ENCODE data around the gene SCYGR8. TPM values are rescaled to one million over a fixed set of nuclear protein-coding genes. Genes with fewer than 3 reads are reported as not detected.

Gene SCYGR8
- total and polyA plus RNA-seq, 2 of the 8 experiments (the other 6 are each of a cell fraction or from before 2014, with no cell fraction given), result not detected

Small RNA genes lying within 50 kb of the gene (small RNA-seq; reads per million reads assigned to genes)
- gene RNA5SP121 (ENCODE audit: insufficient read depth), result not detected
- gene SNRPGP8 (ENCODE audit: insufficient read depth), result not detected

Other genes with a start within 250 kb of the SCYGR8 start
- gene SCYGR2, start 147.0 kb upstream of the SCYGR8 start, total RNA-seq (2021; fragmentation: NEBNext Ultra II Directional; extraction: Animal tissue kit (Norgen Biotek cat#: 25700)), result not detected in 2 replicates
- gene SCYGR2, start 147.0 kb upstream of the SCYGR8 start, polyA plus RNA-seq (2011; rRNA removed), result not detected in 2 replicates
- not detected in 2 replicates for gene SCYGR3, start 131.1 kb upstream of the SCYGR8 start, total RNA-seq (2021; fragmentation: NEBNext Ultra II Directional; extraction: Animal tissue kit (Norgen Biotek cat#: 25700))
- not detected in 2 replicates for gene SCYGR3, start 131.1 kb upstream of the SCYGR8 start, polyA plus RNA-seq (2011; rRNA removed)
- gene SCYGR4, start 128.4 kb upstream of the SCYGR8 start, total RNA-seq (2021; fragmentation: NEBNext Ultra II Directional; extraction: Animal tissue kit (Norgen Biotek cat#: 25700)), result not detected in 2 replicates
- not detected in 2 replicates for gene SCYGR4, start 128.4 kb upstream of the SCYGR8 start, polyA plus RNA-seq (2011; rRNA removed)
- not detected in 2 replicates for gene SCYGR5, start 79.1 kb upstream of the SCYGR8 start, total RNA-seq (2021; fragmentation: NEBNext Ultra II Directional; extraction: Animal tissue kit (Norgen Biotek cat#: 25700))
- not detected in 2 replicates for gene SCYGR5, start 79.1 kb upstream of the SCYGR8 start, polyA plus RNA-seq (2011; rRNA removed)
- gene SLC19A3, start 27.9 kb upstream of the SCYGR8 start, total RNA-seq (2021; fragmentation: NEBNext Ultra II Directional; extraction: Animal tissue kit (Norgen Biotek cat#: 25700)), result 5.9 and 9.8 TPM in 2 replicates
- gene SLC19A3, start 27.9 kb upstream of the SCYGR8 start, polyA plus RNA-seq (2011; rRNA removed), result 7.0 and 8.4 TPM in 2 replicates
- not detected in 2 replicates for gene SCYGR6, start 21.1 kb upstream of the SCYGR8 start, total RNA-seq (2021; fragmentation: NEBNext Ultra II Directional; extraction: Animal tissue kit (Norgen Biotek cat#: 25700))
- gene SCYGR6, start 21.1 kb upstream of the SCYGR8 start, polyA plus RNA-seq (2011; rRNA removed), result not detected in 2 replicates
- gene SCYGR7, start 17.6 kb upstream of the SCYGR8 start, total RNA-seq (2021; fragmentation: NEBNext Ultra II Directional; extraction: Animal tissue kit (Norgen Biotek cat#: 25700)), result not detected in 2 replicates
- gene SCYGR7, start 17.6 kb upstream of the SCYGR8 start, polyA plus RNA-seq (2011; rRNA removed), result not detected in 2 replicates
- not detected in 2 replicates for gene CCL20, start 67.9 kb downstream of the SCYGR8 start, total RNA-seq (2021; fragmentation: NEBNext Ultra II Directional; extraction: Animal tissue kit (Norgen Biotek cat#: 25700))
- not detected in 2 replicates for gene CCL20, start 67.9 kb downstream of the SCYGR8 start, polyA plus RNA-seq (2011; rRNA removed)
- 0.84 and 1.4 TPM in 2 replicates for gene DAW1, start 125.7 kb downstream of the SCYGR8 start, total RNA-seq (2021; fragmentation: NEBNext Ultra II Directional; extraction: Animal tissue kit (Norgen Biotek cat#: 25700))
- 0.24 and 0.44 TPM in 2 replicates for gene DAW1, start 125.7 kb downstream of the SCYGR8 start, polyA plus RNA-seq (2011; rRNA removed)